ENCODE data around the gene HOXD1.

DNA sequence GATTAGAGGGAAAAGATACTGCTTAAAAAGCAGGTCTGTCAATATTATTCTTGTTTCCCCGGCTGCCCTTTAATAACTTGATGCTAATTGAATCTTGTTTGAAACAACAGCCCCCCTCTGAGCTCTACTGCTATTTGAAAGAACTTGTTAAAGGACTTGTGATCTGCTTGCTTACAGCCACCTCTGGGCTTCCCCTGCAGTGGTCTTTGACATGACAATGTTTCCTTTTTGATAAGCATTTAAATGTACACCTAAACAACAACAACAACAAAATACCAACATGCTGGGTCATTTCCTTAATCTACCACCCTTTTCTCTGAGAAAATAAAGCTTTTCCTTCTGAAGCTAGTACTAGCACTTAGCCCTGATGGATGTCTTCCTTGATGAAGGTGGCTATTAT, 3.9 kb downstream of the HOXD1 start:
- TF ChIP-seq ZNF274 (IDR thresholded peaks at IDR 0.05; ENCODE audit: low read depth, low read length) (no peak), SUZ12 (IDR thresholded peaks at IDR 0.05; ENCODE audit: extremely low read depth, insufficient read depth, insufficient read length) (no peak), YY1 (IDR thresholded peaks at IDR 0.05; ENCODE audit: insufficient read depth, insufficient read length) (no peak)

Data from NT2/D1 (cell line).